Lung (tissue), 12 donors: Measurements from ENCODE around the gene NPIPB2. TPM values are rescaled to one million over a fixed set of nuclear protein-coding genes. Genes with fewer than 3 reads are reported as not detected.

Experiments
- ATAC-seq: fragments of 200-7000 bp; cut with Tn5 transposase; one replicate; pipeline ENCODE4 v1.9.1; 2020; ENCODE audit warnings: moderate number of reproducible peaks; ENCODE audit not compliant: insufficient read depth, low FRiP score
- DNase-seq, 3 donors: peaks; one replicate each; pipeline ENCODE4 v3.0.0-alpha.2; 2013 to 2017
- H3K27ac ChIP-seq, 2 donors: one replicate each; pipeline ENCODE4 v1.5.1; 2013; ENCODE audit warnings: mild to moderate bottlenecking in 2 of 2, moderate library complexity in 2 of 2, control low read depth in 1 of 2, inconsistent platforms in 1 of 2, low read depth in 1 of 2, low read length in 1 of 2
- H3K27me3 ChIP-seq, 3 donors: one replicate each; pipeline ENCODE4 v1.5.1; 2013; ENCODE audit warnings: low read length in 2 of 3; ENCODE audit not compliant: control insufficient read depth in 3 of 3, insufficient read depth in 3 of 3
- H3K36me3 ChIP-seq, 4 donors: one replicate each; pipeline ENCODE4 v1.5.1; 2013; ENCODE audit warnings: low read length in 4 of 4, mild to moderate bottlenecking in 1 of 4, moderate library complexity in 1 of 4; ENCODE audit not compliant: control insufficient read depth in 4 of 4, insufficient read depth in 4 of 4
- H3K4me1 ChIP-seq, 5 donors: one replicate each; pipeline ENCODE4 v1.5.1; 2013; ENCODE audit warnings: low read length in 5 of 5, mild to moderate bottlenecking in 2 of 5, moderate library complexity in 1 of 5; ENCODE audit not compliant: control insufficient read depth in 5 of 5, insufficient read depth in 5 of 5
- H3K4me3 ChIP-seq: one replicate; pipeline ENCODE4 v1.5.1; 2013; ENCODE audit warnings: mild to moderate bottlenecking, control low read depth, moderate library complexity
- H3K9ac ChIP-seq, 2 donors: one replicate each; pipeline ENCODE4 v1.5.1; 2013; ENCODE audit warnings: low read length in 2 of 2, control low read depth in 1 of 2; ENCODE audit not compliant: insufficient read depth in 1 of 2
- H3K9me3 ChIP-seq, 4 donors: one replicate each; pipeline ENCODE4 v1.5.1; 2013; ENCODE audit warnings: low read length in 3 of 4, mild to moderate bottlenecking in 1 of 4, moderate library complexity in 1 of 4; ENCODE audit not compliant: control insufficient read depth in 4 of 4, insufficient read depth in 3 of 4
- WGBS, 2 donors: extraction: QIAGEN DNeasy Blood & Tissue Kit; methylation state at CpG; one replicate each; pipeline ENCODE4 v1.1.7; 2013; 5-methylcytosine and 5-hydroxymethylcytosine counted together
- polyA plus RNA-seq, 2 donors: library from polyadenylated mRNA; stranded (reverse); fragments of 200-250 nt; gene quantifications; one replicate each; pipeline ENCODE4 v1.2.1, GENCODE V29; 2013
- total RNA-seq, 2 donors: library from RNA; depleted of rRNA in 1 of 2; stranded (reverse); fragments of >200 nt in 1 of 2; gene quantifications; one replicate each; pipeline ENCODE4 v1.2.1, GENCODE V29; 2014 to 2021
- TF ChIP-seq, protein P1 (sequence below): IDR thresholded peaks from 2 replicates; pipeline ENCODE4 v1.5.1; 2012; ENCODE audit warnings: mild to moderate bottlenecking; ENCODE audit errors: control extremely low read depth, extremely low read depth
- donor health status: control.
- donor health status: control.
- donor health status: Bipolar disorder and iron deficiency.
- donor health status: healthy.
- donor health status: DM: yes; HTN: yes; CAD: no.

The NPIPB2 gene
- total and polyA plus RNA-seq, 4 donors = 5.5 to 10.1 (median 7.5) TPM

- 81 to 86% methylated on average over 5 of the region's 5 CpGs for WGBS, 2 donors
- no peak overlapping the region for H3K27ac ChIP-seq
- no peak for ATAC-seq
These were observed 45.2 kb downstream of the NPIPB2 start for GRCh38 chr16:11896486-11897176.

GRCh38 chr16:11893571-11893970, 48.3 kb downstream of the NPIPB2 start:
- Histone ChIP-seq H3K36me3 (peaks cover 15 to 27% (median 17%) of the 10 kb centered on the region in 4 donors), H3K4me1 (peaks cover 0 to 2% (median 0%) of the 10 kb centered on the region in 5 donors), H3K27me3 (no peaks in the 10 kb centered on the region), H3K4me3 (no peak overlapping the region), H3K9ac (no peak overlapping the region), H3K9me3 (no peaks in the 10 kb centered on the region), H3K27ac (no peak overlapping the region)
- TF ChIP-seq, protein P1, sequence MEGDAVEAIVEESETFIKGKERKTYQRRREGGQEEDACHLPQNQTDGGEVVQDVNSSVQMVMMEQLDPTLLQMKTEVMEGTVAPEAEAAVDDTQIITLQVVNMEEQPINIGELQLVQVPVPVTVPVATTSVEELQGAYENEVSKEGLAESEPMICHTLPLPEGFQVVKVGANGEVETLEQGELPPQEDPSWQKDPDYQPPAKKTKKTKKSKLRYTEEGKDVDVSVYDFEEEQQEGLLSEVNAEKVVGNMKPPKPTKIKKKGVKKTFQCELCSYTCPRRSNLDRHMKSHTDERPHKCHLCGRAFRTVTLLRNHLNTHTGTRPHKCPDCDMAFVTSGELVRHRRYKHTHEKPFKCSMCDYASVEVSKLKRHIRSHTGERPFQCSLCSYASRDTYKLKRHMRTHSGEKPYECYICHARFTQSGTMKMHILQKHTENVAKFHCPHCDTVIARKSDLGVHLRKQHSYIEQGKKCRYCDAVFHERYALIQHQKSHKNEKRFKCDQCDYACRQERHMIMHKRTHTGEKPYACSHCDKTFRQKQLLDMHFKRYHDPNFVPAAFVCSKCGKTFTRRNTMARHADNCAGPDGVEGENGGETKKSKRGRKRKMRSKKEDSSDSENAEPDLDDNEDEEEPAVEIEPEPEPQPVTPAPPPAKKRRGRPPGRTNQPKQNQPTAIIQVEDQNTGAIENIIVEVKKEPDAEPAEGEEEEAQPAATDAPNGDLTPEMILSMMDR = no peak
- no peak for ATAC-seq
- 90 to 93% methylated on average over 2 of the region's 2 CpGs for whole genome bisulfite sequencing, 2 donors
- no peak for DNase-seq

More at GRCh38 chr16:11896486-11897176, 45.2 kb downstream of the NPIPB2 start:
- DNase-seq = no peak
- Histone ChIP-seq H3K4me1 (peaks cover 0 to 10% (median 0%) of the 10 kb centered on the region in 5 donors), H3K9ac (no peak overlapping the region), H3K4me3 (no peak overlapping the region), H3K27me3 (no peaks in the 10 kb centered on the region), H3K36me3 (peaks cover 11 to 15% (median 13%) of the 10 kb centered on the region in 4 donors), H3K9me3 (no peaks in the 10 kb centered on the region)
- TF ChIP-seq, protein P1 = no peak

GRCh38 chr16:11892761-11893160, 49.1 kb downstream of the NPIPB2 start:
- ATAC-seq (no peak), DNase-seq (no peak)
- Histone ChIP-seq H3K4me3 (no peak overlapping the region), H3K9ac (no peak overlapping the region), H3K27ac (no peak overlapping the region), H3K9me3 (no peaks in the 10 kb centered on the region), H3K4me1 (peaks cover 0 to 2% (median 0%) of the 10 kb centered on the region in 5 donors), H3K27me3 (no peaks in the 10 kb centered on the region), H3K36me3 (peaks cover 16 to 27% (median 19%) of the 10 kb centered on the region in 4 donors)
- 56 to 87% methylated on average over 4 of the region's 4 CpGs for WGBS, 2 donors
- TF ChIP-seq, protein P1 = no peak
